GM21447 (cell line): ENCODE results near the gene PPME1.

ENCODE experiments used
- ATAC-seq: cut with Tn5 transposase; IDR thresholded peaks from one replicate; pipeline ENCODE4 v1.9.1; 2021; ENCODE audit not compliant: unreplicated experiment

Gene PPME1

DNA sequence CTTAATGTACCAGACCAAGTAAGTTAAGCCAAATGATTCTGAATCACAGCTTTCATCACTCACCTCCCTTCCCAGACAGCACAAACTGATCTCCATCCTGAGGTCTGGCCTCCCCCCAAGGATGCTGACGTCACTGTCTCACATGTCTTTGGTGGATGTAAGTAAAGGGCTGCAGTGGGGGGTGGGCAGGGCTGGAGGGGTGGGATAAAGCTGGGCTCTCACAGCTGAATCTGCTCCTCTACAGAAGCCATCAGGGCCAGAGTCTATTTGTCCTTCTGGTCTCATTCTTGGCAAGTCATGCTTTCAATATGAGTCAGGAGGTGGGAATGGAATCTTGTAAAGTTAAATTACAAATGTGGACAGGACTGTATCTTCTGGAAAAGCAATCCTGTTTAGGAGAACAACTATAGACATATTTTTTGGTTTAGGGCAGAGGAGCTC lies 107.7 kb downstream of the PPME1 start:
- ATAC-seq = no peak

DNA sequence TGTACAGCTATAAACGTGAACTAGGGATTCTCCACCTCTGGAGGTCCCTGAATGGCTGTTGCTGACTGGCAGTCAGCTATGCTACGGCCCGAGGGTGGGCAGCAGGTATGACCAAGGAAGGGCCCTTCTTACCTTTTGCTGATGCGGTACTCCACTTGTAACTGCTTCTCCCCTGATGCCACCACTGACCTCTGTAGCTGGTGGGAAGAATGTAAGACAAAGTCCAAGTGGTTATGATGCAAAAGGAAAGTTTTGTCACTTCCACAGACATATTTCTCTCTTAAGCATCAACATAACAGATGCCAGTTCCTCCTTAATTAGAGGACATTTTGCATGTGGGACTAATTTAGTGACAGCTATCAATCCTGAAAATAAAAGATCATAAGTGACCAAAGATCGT lies 108.2 kb downstream of the PPME1 start:
- no peak for ATAC-seq

DNA sequence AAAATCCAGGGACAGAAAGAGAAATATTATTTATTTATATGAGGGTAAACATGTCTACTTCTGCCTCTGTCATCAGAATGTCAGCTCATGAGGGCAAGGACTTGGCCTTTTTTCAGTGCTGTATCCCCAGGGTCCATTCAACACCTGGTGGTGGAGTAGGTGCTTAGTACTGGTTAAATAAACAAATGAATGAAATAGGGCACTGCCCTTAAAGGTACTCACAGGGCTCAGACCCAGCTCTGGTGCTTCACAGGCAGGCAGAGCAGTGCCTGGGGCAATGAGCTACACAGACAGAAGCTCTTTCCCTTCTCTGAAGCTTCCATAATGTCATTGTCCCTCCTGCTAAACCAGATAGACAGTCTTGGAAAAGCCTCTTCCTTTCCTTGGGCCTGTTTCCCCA lies 109.4 kb downstream of the PPME1 start:
- no peak for ATAC-seq

DNA sequence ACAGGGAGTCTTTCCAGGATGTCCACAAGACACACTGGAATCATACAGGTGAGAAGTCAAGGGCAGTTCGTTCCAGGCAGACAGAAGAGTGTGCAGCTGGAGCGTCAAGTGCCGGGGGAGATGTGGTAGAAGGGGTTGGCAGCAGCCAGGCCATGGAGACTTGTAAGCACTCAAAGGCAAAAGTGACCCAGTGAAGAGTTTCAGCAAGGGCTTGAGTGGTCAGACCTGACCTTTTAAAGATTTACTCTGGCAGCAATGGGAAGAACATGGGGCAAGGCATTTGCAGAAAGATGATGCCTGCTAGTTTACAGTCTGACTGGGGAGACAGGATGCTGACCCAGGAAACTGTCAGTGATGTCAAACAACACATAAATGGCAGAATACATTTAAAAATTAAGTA lies 111.3 kb downstream of the PPME1 start:
- ATAC-seq = no peak

DNA sequence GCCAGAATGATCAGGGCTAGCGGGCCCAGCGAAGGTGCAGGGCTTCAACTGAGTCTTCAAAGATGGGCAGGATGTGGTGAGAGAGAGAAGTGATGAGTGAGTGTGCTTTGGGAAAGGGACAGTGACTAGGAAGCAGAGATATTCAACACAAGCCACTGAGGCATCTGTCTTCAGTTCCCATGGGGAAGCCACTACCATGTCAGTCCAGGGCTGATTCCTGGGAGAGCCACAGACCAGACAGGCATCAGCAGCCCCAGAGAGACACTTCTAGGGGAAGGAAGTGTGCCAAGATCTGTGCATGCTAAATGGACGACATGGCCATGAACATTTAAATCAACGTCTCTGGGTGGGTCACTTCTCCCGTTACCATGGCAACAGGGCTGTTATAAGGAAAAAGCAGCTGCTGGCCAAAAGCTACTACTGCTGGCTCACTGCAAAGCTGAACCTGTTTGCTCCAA lies 111.9 kb downstream of the PPME1 start:
- ATAC-seq = no peak

DNA sequence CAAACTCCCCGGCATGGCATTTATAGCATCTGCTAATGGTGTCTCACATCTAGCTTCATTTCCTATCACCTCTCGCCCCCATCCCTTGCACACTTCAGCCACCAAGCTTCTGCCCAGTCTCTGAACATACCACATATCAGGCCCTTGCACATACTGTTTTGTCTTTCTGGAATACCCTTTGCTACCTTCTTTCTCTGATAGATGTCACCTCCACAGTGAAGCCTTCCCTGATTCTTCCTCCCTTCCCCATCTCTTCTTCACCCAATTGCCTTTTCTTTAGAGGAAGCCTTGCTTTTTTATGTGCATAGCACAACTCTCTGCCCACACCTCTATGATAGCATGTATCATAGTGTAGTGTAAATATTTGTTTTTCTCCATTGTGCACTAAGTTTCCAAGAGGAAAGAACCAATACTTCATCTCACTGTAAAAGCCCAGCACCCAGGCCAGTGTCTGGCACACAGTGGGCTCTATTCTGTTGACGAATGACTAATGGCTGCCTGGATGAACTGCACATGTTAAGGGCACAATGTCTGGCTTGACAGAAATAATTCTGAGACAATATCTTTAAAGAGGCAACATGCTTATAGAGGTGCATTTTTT lies 112.6 kb downstream of the PPME1 start:
- no peak for ATAC-seq

DNA sequence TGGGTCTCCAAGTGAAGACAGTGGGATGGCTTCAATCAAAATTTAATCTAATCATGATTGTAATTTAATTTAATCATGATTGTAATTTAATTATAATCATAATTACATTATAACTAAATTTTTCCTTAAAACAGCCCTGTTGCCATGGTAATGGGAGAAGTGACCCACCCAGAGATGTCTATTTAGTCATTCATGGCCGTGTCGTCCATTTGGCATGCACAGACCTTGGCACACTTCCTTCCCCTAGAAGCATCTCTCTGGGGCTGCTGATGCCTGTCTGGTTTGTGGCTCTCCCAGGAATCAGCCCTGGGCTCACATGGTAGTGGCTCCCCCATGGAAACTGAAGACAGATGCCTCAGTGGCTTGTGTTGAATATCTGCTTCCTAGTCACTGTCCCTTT lies 113.4 kb downstream of the PPME1 start:
- ATAC-seq = no peak

DNA sequence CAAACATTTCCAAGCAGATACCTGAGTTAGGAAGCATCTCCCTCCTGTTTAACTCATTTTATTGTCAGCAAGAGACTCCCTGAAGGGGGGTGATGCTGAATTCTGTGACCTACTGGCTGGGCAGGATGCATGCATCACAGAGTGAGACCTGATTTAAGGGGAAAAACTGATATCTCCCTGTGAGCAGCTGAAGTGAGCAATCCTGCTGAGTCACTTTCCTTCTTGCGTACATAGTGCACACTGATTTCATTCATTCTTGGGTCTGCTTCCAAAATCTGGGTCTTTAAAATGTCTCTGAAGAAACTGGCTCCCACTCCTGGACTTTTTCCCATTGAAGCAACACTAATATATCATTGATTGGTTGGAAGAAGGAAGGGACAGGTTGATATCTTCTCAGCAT lies 117.1 kb downstream of the PPME1 start:
- ATAC-seq = no peak

DNA sequence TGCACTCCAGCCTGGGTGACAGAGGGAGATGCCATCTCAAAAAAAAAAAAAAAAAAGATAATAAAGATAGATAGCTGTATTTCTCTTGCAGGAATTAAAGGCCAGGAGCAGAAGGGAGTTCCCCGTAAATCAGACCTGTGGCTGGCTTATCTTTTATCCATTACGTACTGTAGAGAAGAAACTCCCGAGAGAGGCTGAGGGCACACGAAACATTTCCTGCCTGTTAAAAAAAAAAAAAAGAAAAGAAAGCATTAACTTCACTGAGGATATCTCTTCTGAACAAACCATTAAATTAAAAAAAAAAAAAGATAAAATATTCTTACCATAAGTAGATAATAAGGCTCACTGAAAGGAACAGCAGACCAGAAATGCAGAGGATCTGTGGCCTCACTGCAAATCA lies 117.8 kb downstream of the PPME1 start:
- no peak for ATAC-seq

DNA sequence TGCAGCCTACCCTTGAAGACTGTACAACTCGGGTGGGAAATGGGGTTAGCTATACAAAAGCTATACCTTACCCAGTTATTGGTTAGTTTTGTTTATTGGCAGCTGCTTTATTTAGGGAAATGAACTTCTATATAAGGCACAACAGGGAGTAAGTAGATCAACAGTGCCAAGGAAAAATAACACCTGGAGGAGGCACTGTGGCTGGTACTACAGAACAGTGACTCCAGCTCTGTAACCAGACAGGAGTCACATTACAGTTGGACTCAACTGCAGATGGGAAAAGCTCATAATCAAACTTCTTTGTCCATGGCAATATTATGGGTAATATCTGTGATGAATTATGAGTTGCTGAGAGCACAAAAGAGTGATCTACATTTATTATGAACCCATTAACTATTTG lies 126.4 kb downstream of the PPME1 start:
- ATAC-seq = no peak

DNA sequence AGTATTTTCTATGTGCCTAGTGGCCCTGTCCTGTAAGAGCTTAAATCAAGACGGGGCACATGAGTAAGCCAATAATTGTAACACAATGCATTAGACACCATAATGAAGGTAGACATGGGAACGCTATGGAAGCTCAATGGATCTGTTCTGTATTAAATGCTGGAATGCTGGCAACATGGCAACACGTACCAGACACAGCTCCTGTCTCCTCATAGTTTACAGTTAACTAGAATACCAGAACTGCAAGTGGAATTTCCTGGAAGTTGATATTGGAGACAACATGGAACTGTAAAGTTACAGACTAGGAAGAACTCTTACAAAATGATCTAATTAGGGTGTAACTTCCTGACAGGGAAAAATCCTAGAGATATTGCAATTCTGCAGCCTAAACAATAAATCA lies 127.9 kb downstream of the PPME1 start:
- ATAC-seq = no peak
